GM23338 (cell line): Measurements from ENCODE around the gene SHMT1. TPM values are rescaled to one million over a fixed set of nuclear protein-coding genes. Genes with fewer than 3 reads are reported as not detected.
"Not testable (repeated sequence)": the region's sequence is repeated elsewhere in the genome, so short reads cannot be mapped to it uniquely, and the experiment has no call there.

Source experiments
- ATAC-seq: fragments of 200-7000 bp; cut with Tn5 transposase; 3 replicates; pipeline ENCODE4 v1.9.1; 2020
- DNase-seq: peaks from one replicate; pipeline ENCODE4 v3.0.0-alpha.2; 2015; ENCODE audit warnings: low spot score
- H2AFZ ChIP-seq: fragments of 200-600 bp; sonication (generic); 2 replicates; pipeline ENCODE4 v1.8.0; 2016; ENCODE audit warnings: antibody characterized with exemption, mild to moderate bottlenecking, moderate library complexity
- H3F3A ChIP-seq: fragments of 200-600 bp; sonication (generic); replicated peaks from 2 replicates; pipeline ENCODE4 v1.8.0; 2017; ENCODE audit warnings: antibody characterized with exemption, mixed run types, low read depth
- H3K27ac ChIP-seq: fragments of 200-600 bp; sonication (generic); 2 replicates; pipeline ENCODE4 v1.6.1; 2016; ENCODE audit warnings: low read depth
- H3K27me3 ChIP-seq: fragments of 200-600 bp; sonication (generic); 2 replicates; pipeline ENCODE4 v1.8.0; 2016; ENCODE audit warnings: mild to moderate bottlenecking, mixed run types, moderate library complexity; ENCODE audit not compliant: insufficient read depth
- H3K36me3 ChIP-seq: fragments of 200-600 bp; sonication (generic); 2 replicates; pipeline ENCODE4 v1.8.0; 2016; ENCODE audit warnings: mild to moderate bottlenecking; ENCODE audit not compliant: insufficient read depth
- H3K4me1 ChIP-seq: fragments of 200-600 bp; sonication (generic); 2 replicates; pipeline ENCODE4 v1.8.0; 2016; ENCODE audit warnings: mild to moderate bottlenecking, moderate library complexity; ENCODE audit not compliant: insufficient read depth
- H3K4me2 ChIP-seq: fragments of 200-600 bp; sonication (generic); 2 replicates; pipeline ENCODE4 v1.7.1; 2017; ENCODE audit warnings: mixed run types
- H3K4me3 ChIP-seq: fragments of 200-600 bp; sonication (generic); 2 replicates; pipeline ENCODE4 v1.6.1; 2016; ENCODE audit warnings: mixed run types
- H3K79me2 ChIP-seq: fragments of 200-600 bp; sonication (generic); replicated peaks from 2 replicates; pipeline ENCODE4 v1.8.0; 2017; ENCODE audit warnings: mild to moderate bottlenecking; ENCODE audit not compliant: insufficient read depth
- H3K9me2 ChIP-seq: fragments of 200-600 bp; sonication (generic); 2 replicates; pipeline ENCODE4 v1.8.0; 2017; ENCODE audit not compliant: insufficient read depth
- H4K20me1 ChIP-seq: fragments of 200-600 bp; sonication (generic); replicated peaks from 2 replicates; pipeline ENCODE4 v1.8.0; 2017; ENCODE audit warnings: mild to moderate bottlenecking; ENCODE audit not compliant: insufficient read depth
- H3K27ac Mint-ChIP-seq: 2 replicates; pipeline ENCODE4 v1.8.0; 2020; ENCODE audit warnings: inconsistent platforms, mild to moderate bottlenecking, moderate library complexity, mixed read lengths
- H3K27me3 Mint-ChIP-seq: 3 replicates; pipeline ENCODE4 v1.8.0; 2022; ENCODE audit warnings: low read depth, mild to moderate bottlenecking, moderate library complexity, mixed read lengths, inconsistent platforms; ENCODE audit not compliant: insufficient read depth, poor library complexity
- H3K36me3 Mint-ChIP-seq: 3 replicates; pipeline ENCODE4 v1.8.0; 2021; ENCODE audit warnings: low read depth, mild to moderate bottlenecking, inconsistent platforms, moderate library complexity, mixed read lengths
- H3K4me1 Mint-ChIP-seq: 3 replicates; pipeline ENCODE4 v1.8.0; 2020; ENCODE audit warnings: mild to moderate bottlenecking, inconsistent platforms, mixed read lengths
- H3K4me3 Mint-ChIP-seq: 3 replicates; pipeline ENCODE4 v1.8.0; 2021; ENCODE audit warnings: moderate library complexity, mild to moderate bottlenecking, inconsistent platforms, mixed read lengths
- H3K9me3 Mint-ChIP-seq: 3 replicates; pipeline ENCODE4 v1.8.0; 2020; ENCODE audit warnings: moderate library complexity, mild to moderate bottlenecking, inconsistent platforms, mixed read lengths
- polyA plus RNA-seq: library from polyadenylated mRNA; unstranded; fragments of >200 nt; fragmentation: Nextera tagmentation; extraction: Ambion mirVana; gene quantifications from 2 replicates; pipeline ENCODE4 v1.2.1, GENCODE V29; 2016
- total RNA-seq: library from RNA; depleted of rRNA; stranded (reverse); fragments of >200 nt; shearing (Covaris generic); gene quantifications from 2 replicates; pipeline ENCODE4 v1.2.3, GENCODE V29; 2014

The SHMT1 gene
- total and polyA plus RNA-seq, 2 experiments from 2014 or later, result 22.8 to 33.3 TPM

DNA sequence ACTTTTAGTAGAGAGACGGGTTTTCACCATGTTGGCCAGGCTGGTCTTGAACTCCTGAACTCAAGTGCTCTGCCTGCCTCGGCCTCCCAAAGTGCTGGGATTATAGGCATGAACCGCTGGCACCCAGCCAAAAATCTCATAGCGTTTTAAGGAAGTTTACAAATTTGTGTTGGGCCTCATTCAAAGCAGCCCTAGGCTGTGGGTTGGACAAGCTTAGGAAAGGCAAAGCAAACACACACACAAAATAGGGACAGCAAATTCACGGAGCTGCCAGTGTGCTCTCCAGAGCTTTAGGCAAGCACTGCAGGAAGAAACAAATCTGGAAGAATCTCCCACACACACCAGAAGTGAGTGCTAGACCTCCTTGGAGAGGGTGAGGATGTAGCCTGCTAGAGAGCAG lies 39.8 kb upstream of the SHMT1 start:
- not testable (repeated sequence) for H3K9me3 Mint-ChIP-seq, H3K27me3 Mint-ChIP-seq, H3K4me1 ChIP-seq, H3K4me1 Mint-ChIP-seq, H3K4me3 ChIP-seq, H3K36me3 Mint-ChIP-seq, H3K4me2 ChIP-seq, H3K9me2 ChIP-seq, H3K36me3 ChIP-seq, H4K20me1 ChIP-seq, H3K27me3 ChIP-seq, H3K4me3 Mint-ChIP-seq, ATAC-seq, H2AFZ ChIP-seq, H3K27ac ChIP-seq, H3K27ac Mint-ChIP-seq, H3F3A ChIP-seq, H3K79me2 ChIP-seq, DNase-seq

DNA sequence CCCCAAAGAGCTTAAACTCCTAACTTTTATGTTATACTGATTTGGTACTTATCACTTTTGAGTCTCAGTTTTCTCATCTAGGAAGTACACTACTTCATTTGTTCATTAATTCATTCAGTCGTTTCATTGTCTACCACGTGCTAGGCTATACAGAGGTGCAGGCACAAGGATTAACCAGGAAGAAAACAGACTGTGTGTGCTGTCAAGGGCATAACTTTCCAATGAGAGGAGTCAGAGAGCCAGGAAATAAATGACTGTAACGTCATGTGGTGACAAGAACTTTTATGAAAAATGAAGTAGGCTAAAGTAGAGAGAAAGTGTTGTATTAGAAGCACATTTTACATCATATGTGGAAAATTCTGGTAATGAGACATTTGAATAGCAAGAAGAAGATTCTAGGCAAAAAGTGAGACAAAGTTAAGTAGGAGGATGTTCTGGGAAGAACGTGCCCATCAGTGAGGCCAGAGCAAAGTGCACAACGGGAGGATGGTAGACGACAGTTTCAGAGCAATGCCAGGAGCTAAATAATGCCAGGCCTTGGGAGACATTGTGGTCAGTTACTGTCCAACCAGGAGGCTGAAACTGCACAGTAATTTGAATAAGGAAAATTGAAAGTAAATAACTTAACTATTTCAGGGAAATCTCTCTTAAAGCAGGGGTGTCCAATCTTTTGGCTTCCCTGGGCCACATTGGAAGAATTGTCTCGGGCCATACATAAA lies 38.7 kb upstream of the SHMT1 start:
- not testable (repeated sequence) for H3K4me2 ChIP-seq, H3K79me2 ChIP-seq, H3K36me3 ChIP-seq, H3K4me1 Mint-ChIP-seq, H3K27ac ChIP-seq, H3K9me2 ChIP-seq, DNase-seq, H3K4me3 ChIP-seq, H3K27me3 Mint-ChIP-seq, ATAC-seq, H3K9me3 Mint-ChIP-seq, H3K4me1 ChIP-seq, H4K20me1 ChIP-seq, H2AFZ ChIP-seq, H3K27ac Mint-ChIP-seq, H3K36me3 Mint-ChIP-seq, H3K4me3 Mint-ChIP-seq, H3K27me3 ChIP-seq, H3F3A ChIP-seq

DNA sequence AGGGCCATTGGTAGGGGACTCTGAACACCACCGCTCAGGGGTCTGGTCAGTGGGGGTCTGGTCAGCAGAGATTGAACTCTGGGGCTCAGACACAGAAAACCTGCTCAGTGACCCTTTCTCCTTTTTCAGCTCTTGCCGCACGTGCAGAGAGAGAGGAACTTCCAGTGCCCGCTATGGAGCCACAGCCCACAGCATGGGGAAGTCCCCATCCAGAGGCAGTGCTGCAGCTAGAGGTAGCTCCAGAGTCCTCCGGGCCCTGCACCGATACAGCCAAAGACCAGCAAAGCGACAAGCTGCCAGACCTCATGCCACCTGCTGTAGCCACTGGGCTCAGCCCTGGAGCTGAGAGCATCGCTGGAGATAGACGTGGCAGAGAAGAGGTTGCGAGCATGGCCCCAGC lies 25.4 kb upstream of the SHMT1 start:
- H2AFZ ChIP-seq, H3K27ac Mint-ChIP-seq, H3K4me3 ChIP-seq, H3K27me3 ChIP-seq, H3K4me2 ChIP-seq, H3K4me3 Mint-ChIP-seq, H3K9me3 Mint-ChIP-seq, H3F3A ChIP-seq, H3K27ac ChIP-seq, ATAC-seq, H3K9me2 ChIP-seq, DNase-seq, H3K79me2 ChIP-seq, H3K36me3 ChIP-seq, H3K4me1 Mint-ChIP-seq, H3K27me3 Mint-ChIP-seq, H4K20me1 ChIP-seq, H3K4me1 ChIP-seq, H3K36me3 Mint-ChIP-seq: not testable (repeated sequence)

DNA sequence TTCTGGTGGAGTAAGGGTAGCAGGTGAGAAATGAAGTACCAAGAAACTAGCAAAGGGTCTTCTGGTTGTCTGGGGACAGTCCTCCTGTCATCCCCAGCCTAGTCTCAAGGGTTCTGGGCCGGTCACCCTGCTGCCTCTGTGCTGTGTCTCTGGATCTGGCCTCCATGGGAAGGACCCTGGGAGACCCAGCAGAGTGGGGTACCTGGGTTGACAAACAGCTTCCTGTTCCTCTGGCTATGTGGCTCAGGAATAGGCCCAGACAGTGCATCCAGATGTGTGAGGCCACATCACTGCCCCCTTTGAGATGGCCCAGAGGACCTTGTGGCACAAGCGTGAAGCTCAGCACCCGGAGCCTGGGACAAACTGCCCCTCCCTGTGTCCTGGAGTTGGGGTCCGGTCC lies 24.9 kb upstream of the SHMT1 start:
- not testable (repeated sequence) for H3K4me2 ChIP-seq, ATAC-seq, H3K9me3 Mint-ChIP-seq, H4K20me1 ChIP-seq, H3K4me1 Mint-ChIP-seq, H3K36me3 ChIP-seq, H3K36me3 Mint-ChIP-seq, H3K4me3 ChIP-seq, H3F3A ChIP-seq, H2AFZ ChIP-seq, H3K9me2 ChIP-seq, DNase-seq, H3K4me1 ChIP-seq, H3K27me3 ChIP-seq, H3K79me2 ChIP-seq, H3K27me3 Mint-ChIP-seq, H3K27ac ChIP-seq, H3K27ac Mint-ChIP-seq, H3K4me3 Mint-ChIP-seq

DNA sequence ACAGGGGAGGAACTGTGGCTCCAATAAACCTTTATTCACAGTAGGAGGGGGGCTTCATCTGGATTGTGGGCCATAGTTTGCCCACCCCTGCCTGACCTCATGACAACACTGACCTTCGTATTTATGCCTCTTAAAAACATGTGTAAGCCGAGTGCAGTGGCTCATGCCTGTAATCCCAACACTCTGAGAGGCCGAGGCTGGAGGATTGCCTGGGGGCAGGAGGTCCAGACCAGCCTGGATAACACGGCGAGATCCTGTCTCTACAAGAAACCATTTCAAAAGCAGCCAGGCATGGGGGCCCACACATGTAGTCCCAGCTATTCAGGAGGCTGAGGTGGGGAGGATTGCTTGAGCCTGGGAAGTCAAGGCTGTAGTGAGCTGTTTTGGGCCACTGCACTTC lies 24.2 kb upstream of the SHMT1 start:
- not testable (repeated sequence) for H3F3A ChIP-seq, ATAC-seq, H3K4me1 ChIP-seq, H3K9me3 Mint-ChIP-seq, H3K36me3 Mint-ChIP-seq, H3K27me3 Mint-ChIP-seq, H3K4me2 ChIP-seq, H3K4me3 ChIP-seq, H3K36me3 ChIP-seq, H2AFZ ChIP-seq, H3K4me3 Mint-ChIP-seq, H3K27ac Mint-ChIP-seq, DNase-seq, H3K9me2 ChIP-seq, H3K27me3 ChIP-seq, H3K27ac ChIP-seq, H3K79me2 ChIP-seq, H3K4me1 Mint-ChIP-seq, H4K20me1 ChIP-seq

DNA sequence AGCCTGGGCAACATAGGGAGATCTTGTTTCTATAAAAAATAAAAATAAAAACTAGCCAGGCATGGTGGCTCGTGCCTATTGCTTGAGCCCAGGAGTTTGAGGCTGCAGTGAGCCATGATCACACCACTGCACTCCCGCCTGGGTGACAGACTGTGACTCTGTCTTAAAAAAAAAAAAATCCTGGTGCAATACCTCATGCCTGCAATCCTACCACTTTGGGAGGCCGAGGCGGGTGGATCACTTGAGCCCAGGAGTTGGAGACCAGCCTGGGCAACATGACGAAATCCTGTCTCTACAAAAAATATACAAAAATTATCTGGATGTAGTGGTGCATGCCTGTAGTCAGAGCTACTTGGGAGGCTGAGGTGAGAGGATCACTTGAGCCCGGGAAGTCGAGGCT lies 20.9 kb upstream of the SHMT1 start:
- H3K4me3 Mint-ChIP-seq, DNase-seq, H3K4me3 ChIP-seq, H3K4me1 ChIP-seq, H3K4me2 ChIP-seq, H3K27me3 ChIP-seq, H2AFZ ChIP-seq, H3F3A ChIP-seq, ATAC-seq, H3K27me3 Mint-ChIP-seq, H4K20me1 ChIP-seq, H3K27ac ChIP-seq, H3K27ac Mint-ChIP-seq, H3K79me2 ChIP-seq, H3K9me3 Mint-ChIP-seq, H3K36me3 Mint-ChIP-seq, H3K9me2 ChIP-seq, H3K36me3 ChIP-seq: not testable (repeated sequence)
- peaks cover 11% of the 10 kb centered on the region; the same call in 2 of the 3 replicates for H3K4me1 Mint-ChIP-seq

DNA sequence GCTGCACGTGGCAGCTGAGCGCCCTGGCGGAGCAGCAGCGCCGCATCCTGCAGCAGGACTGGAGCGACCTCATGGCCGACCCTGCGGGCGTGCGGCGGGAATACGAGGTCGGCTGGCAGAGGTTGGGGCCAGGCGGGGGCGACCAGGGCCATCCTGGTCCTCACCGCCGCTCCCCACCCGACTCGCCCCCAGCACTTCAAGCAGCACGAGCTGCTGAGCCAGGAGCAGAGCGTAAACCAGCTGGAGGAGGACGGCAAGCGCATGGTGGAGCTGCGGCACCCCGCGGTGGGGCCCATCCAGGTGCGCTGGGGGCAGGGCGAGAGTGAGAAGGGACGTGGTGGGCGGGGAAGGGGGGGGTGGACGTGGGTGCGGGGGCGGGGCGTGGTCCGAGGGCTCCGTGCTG lies 19.7 kb upstream of the SHMT1 start:
- not testable (repeated sequence) for H3K36me3 Mint-ChIP-seq, H3K27me3 ChIP-seq, H3K9me3 Mint-ChIP-seq, H3K36me3 ChIP-seq, H3K79me2 ChIP-seq, H3K9me2 ChIP-seq, H3K4me2 ChIP-seq, H3K4me1 ChIP-seq, H4K20me1 ChIP-seq, H3K4me3 Mint-ChIP-seq, H3K27ac ChIP-seq, H3F3A ChIP-seq, H3K27ac Mint-ChIP-seq, H3K27me3 Mint-ChIP-seq, H3K4me3 ChIP-seq, H2AFZ ChIP-seq
- ATAC-seq, result peak; percentile 59
- peaks cover 11% of the 10 kb centered on the region; the same call in 2 of the 3 replicates for H3K4me1 Mint-ChIP-seq
- peak; percentile 46 for DNase-seq
